HPDE6-E6E7 (cell line): ENCODE measurements around the gene GLYATL3.
A peak's percentile ranks its signal among the peaks of the same experiment; 100 is the strongest.

Source experiments
- DNase-seq: peaks from one replicate; pipeline ENCODE4 v3.0.0; 2011; ENCODE audit warnings: missing footprints; ENCODE audit errors: extremely low spot score

GLYATL3 gene

DNA sequence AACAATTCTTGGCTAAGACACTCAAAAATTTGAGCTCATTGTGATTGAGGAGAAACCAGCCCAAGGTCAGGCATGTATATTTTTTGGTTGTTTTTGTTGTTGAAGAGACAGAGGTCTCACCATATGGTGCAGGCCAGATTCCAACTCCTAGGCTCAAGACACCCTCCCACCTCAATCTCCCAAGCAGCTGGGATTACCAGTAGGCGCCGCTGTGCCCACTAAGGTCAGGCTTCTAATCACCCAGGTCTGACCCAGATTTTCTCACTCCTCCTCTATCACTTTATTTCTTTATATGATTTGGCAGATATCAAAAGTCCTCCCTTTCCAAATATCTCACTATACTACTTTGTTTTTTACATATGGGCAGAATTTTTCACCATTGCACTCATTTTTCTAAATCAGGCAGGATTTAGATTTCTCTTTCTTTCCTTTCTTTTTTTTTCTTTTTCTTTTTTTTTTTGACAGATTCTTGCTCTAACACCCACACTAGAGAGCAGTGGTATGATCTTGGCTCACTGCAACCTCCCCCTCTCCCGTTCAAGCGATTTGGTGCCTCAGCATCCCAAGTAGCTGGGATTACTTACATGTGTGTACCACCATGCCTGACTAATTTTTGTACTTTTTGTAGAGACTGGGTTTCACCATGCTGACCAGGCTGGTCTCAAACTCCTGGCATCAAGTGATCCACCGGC, 49.0 kb downstream of the GLYATL3 start:
- no peak for DNase-seq

DNA sequence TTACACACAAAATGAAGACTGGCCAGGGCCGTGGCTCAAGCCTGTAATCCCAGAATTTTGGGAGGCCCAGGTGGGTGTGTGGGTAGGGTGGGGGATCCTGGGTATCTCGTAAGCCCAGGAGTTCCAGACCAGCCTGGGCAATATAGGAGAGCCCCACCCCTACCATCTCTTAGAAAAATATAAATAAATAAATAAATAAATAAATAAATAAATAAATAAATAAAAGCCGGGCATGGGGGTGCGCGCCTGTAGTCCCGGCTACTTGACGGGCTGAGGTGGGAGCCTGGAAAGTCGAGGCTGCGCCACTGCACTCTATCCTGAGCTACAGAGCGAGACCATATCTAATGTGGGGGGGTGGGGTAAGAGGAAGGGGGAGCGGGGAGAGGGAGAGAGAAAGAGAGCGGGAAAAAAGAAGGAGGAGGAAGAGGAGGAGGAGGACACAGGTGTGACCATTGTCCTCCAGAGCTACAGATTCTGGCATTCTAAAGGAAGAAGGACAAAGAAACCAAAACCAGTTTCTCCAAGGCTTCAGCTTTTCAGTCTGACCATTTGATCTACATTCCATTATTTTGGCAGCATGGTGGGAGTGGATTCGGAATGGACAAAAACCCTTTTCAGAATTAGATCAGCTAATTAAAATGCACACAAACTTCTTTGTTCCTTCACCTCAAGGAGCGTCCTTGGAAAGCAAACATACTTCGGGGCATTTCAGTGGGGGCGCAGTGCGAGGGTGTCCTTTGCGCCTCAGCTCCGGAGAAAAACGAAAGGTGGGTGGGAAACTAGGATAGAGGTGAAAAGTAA, 50.2 kb downstream of the GLYATL3 start:
- DNase-seq = no peak

- DNase-seq = peak; percentile 66
Measured at GRCh38 chr6:49550492-49551077, 50.9 kb downstream of the GLYATL3 start, which contains the start of gene C6orf141. TSS of gene C6orf141 (plus strand) at chr6:49550668. CDS start at chr6:49550793, 125 bp downstream.

- DNase-seq = no peak
Measured at GRCh38 chr6:49551078-49551865, 51.5 kb downstream of the GLYATL3 start.

GRCh38 chr6:49551866-49552129, 52.1 kb downstream of the GLYATL3 start:
- no peak for DNase-seq

GRCh38 chr6:49552596-49552995, 52.9 kb downstream of the GLYATL3 start:
- DNase-seq = no peak

GRCh38 chr6:49553384-49553783, 53.7 kb downstream of the GLYATL3 start:
- peak; percentile 71 for DNase-seq

- DNase-seq = no peak
Measured at GRCh38 chr6:49555951-49556350, 56.2 kb downstream of the GLYATL3 start.

DNA sequence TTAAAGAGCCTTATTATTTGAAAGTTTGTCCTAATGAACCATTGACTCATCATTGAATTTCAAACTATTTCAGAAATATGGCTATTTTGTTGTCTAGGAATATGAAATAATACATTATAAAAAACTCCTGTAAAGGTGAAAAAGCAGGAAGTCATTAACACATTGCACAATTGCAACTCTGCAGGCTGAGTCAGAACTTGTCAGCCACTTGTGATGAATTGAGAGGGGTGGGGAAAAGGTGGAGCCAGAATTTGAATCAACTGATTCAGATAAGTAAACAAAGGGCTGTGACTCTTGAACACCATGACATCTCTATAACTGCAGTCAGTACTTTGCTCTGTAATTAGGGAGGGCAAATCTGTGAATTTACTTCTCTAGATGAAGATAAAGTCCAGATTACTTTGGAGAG, 56.7 kb downstream of the GLYATL3 start:
- DNase-seq = peak; percentile 72

GRCh38 chr6:49557177-49557576, 57.5 kb downstream of the GLYATL3 start:
- no peak for DNase-seq

- DNase-seq = no peak
Measured at GRCh38 chr6:49558238-49558637, 58.5 kb downstream of the GLYATL3 start.

DNA sequence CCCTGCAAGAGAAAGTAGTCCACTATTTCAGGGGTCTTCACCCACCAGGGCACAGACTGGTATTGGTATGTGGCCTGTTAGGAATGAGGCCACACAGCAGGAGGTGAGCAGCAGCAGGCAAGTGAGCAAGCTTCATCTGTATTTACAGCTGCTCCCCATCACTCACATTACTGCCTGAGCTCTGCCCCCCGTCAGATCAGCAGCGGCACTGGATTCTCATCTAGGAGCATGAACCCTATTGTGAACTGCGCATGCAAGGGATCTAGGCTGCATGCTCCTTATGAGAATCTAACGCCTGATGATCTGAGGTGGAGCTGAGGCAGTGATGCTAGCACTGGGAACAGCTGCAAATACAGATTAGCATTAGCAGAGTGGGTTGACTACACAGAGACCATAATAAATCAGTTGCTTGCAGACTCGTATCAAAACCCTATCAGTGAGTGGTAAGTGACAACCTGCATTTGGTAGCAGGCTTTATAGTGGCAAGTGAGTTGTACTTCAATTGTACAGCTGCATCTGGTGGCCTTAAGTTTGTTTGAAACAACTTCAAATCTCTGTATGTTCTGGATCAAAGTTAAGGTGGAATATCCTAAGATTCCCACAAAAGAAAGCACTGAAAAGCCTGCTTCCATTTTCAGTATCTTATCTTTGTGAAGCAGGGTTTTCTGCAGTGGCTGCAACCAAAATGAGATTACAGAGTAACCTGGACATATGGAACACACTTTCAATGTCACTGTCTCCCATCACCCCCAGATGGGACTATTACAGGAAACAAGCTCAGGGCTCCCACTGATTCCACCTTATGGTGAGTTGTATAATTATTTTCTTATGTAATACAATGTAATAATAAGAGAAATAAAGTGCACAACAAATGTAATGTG, 63.5 kb downstream of the GLYATL3 start:
- DNase-seq = no peak

DNA sequence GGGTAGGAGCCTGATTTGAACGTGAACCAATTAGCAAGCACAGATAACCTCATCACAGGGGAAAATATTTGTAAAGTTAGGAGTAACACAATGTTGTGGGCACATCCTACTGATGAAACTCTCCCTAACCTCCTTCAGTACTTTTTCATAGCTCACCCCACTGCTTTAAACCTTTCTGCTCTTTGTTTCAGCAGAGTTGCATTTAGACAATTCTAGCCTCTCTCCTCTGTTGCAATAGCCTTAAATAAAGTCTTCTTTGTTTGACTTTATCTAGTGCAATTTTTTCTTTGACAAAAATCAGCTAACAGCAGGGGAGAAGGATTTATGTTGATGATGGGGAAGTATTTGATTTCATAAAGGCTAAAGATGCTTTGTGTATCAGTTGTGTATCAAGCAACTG, 64.8 kb downstream of the GLYATL3 start:
- no peak for DNase-seq

- DNase-seq = no peak
Measured at GRCh38 chr6:49565261-49565660, 65.5 kb downstream of the GLYATL3 start.

DNA sequence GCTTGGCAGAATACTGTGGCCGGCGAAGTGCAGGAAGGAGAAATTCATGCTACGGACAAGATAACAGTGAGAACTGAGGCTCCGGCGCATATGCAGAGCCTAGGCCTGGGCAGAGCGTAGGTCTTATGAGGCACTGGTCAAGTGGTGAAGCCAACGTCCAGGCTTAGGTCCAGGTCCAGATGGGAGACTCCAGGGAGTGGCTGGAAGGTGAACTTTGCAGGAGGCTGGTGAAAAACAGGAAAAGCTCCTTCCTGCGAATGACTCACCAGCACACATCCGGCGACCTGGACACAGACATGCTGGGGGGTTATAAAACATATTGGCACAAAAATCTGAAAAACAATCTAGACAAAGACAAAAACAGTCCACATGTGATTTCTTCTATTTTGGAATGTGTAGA, 66.1 kb downstream of the GLYATL3 start:
- peak; percentile 35 for DNase-seq

GRCh38 chr6:49570474-49571079, 70.9 kb downstream of the GLYATL3 start:
- DNase-seq = no peak

GRCh38 chr6:49576618-49577017, 76.9 kb downstream of the GLYATL3 start:
- DNase-seq = no peak
